ENCODE measurements around the gene TNFAIP8L1.
"Not testable (repeated sequence)": the region's sequence is repeated elsewhere in the genome, so short reads cannot be mapped to it uniquely, and the experiment has no call there.

The TNFAIP8L1 gene

GRCh38 chr19:4638828-4639530, at the start of gene TNFAIP8L1:
TSS of gene TNFAIP8L1 (plus strand) at chr19:4639516. CDS start at chr19:4651870, 12,354 bp downstream.
- peak; percentile 95 for DNase-seq

- DNase-seq = no peak
These were observed 49.5 kb upstream of the TNFAIP8L1 start for GRCh38 chr19:4589579-4590410.

GRCh38 chr19:4590559-4590958, 48.8 kb upstream of the TNFAIP8L1 start:
- no peak for DNase-seq

- DNase-seq = no peak
These were observed 48.0 kb upstream of the TNFAIP8L1 start for GRCh38 chr19:4591320-4591719.

- no peak for DNase-seq
These were observed 46.9 kb upstream of the TNFAIP8L1 start for GRCh38 chr19:4592445-4592844.

GRCh38 chr19:4593409-4593851, 45.9 kb upstream of the TNFAIP8L1 start:
- DNase-seq = peak; percentile 71

- no peak for DNase-seq
These were observed 45.1 kb upstream of the TNFAIP8L1 start for GRCh38 chr19:4594201-4594600.

GRCh38 chr19:4595158-4595557, 44.2 kb upstream of the TNFAIP8L1 start:
- DNase-seq = not testable (repeated sequence)

- DNase-seq = no peak
These were observed 43.0 kb upstream of the TNFAIP8L1 start for GRCh38 chr19:4596033-4596904.

- peak; percentile 33 for DNase-seq
These were observed 41.9 kb upstream of the TNFAIP8L1 start for GRCh38 chr19:4597278-4597974.

GRCh38 chr19:4597975-4598671, 41.2 kb upstream of the TNFAIP8L1 start:
- peak; percentile 57 for DNase-seq

- DNase-seq = no peak
These were observed 40.6 kb upstream of the TNFAIP8L1 start for GRCh38 chr19:4598712-4599111.

- no peak for DNase-seq
These were observed 39.2 kb upstream of the TNFAIP8L1 start for GRCh38 chr19:4600082-4600481.

GRCh38 chr19:4600893-4601292, 38.4 kb upstream of the TNFAIP8L1 start:
- DNase-seq = no peak

GRCh38 chr19:4602173-4602788, 37.0 kb upstream of the TNFAIP8L1 start:
- DNase-seq = no peak

- no peak for DNase-seq
These were observed 36.4 kb upstream of the TNFAIP8L1 start for GRCh38 chr19:4602915-4603314.

- no peak for DNase-seq
These were observed 34.4 kb upstream of the TNFAIP8L1 start for GRCh38 chr19:4604912-4605311.

GRCh38 chr19:4606181-4606580, 33.1 kb upstream of the TNFAIP8L1 start:
- no peak for DNase-seq

GRCh38 chr19:4606921-4607678, 32.2 kb upstream of the TNFAIP8L1 start:
- no peak for DNase-seq

- DNase-seq = no peak
These were observed 29.3 kb upstream of the TNFAIP8L1 start for GRCh38 chr19:4609878-4610511.
